H1 (cell line): ENCODE results near the gene HOXD10. TPM values are rescaled to one million over a fixed set of nuclear protein-coding genes. Genes with fewer than 3 reads are reported as not detected.

Experiments
- CTCF ChIA-PET: fragments of 300-600 bp; sonication (Branson Sonifier 250); formaldehyde crosslinking; loops from one replicate; lab custom pipeline; 2021; ENCODE audit not compliant: partially characterized antibody; lab: Charles Lee
- POLR2A ChIA-PET: fragments of 300-600 bp; sonication (Branson Sonifier 250); formaldehyde crosslinking; loops from one replicate; lab custom pipeline; 2021; ENCODE audit warnings: inconsistent platforms; ENCODE audit not compliant: partially characterized antibody; lab: Charles Lee
- DNase-seq, 2 experiments: peaks; one replicate each; pipeline versions ENCODE4 v3.0.0 to v3.0.0-alpha.2; 2010 to 2022; ENCODE audit warnings: low spot score in 2 of 2, low read depth in 1 of 2, mixed read lengths in 1 of 2
- FAIRE-seq: peaks from 2 replicates; lab custom pipeline; 2011; peaks lifted over from hg19 to GRCh38; lab: Jason Lieb, UNC
- H2AFZ ChIP-seq: 2 replicates; pipeline ENCODE4 v1.8.1; 2012; ENCODE audit warnings: low read length, inconsistent platforms
- H2AK5ac ChIP-seq: 2 replicates; pipeline ENCODE4 v1.6.1; 2013; ENCODE audit warnings: low read depth, low read length
- H2BK120ac ChIP-seq: replicated peaks from 2 replicates; pipeline ENCODE3; 2013; ENCODE audit warnings: low read depth, low read length, inconsistent platforms
- H2BK12ac ChIP-seq: 2 replicates; pipeline ENCODE4 v1.6.1; 2013; ENCODE audit warnings: low read depth, low read length
- H2BK15ac ChIP-seq: 2 replicates; pipeline ENCODE4 v1.6.1; 2013; ENCODE audit warnings: low read length
- H2BK20ac ChIP-seq: 2 replicates; pipeline ENCODE4 v1.6.1; 2013; ENCODE audit warnings: low read length
- H2BK5ac ChIP-seq: 2 replicates; pipeline ENCODE4 v1.6.1; 2013; ENCODE audit warnings: low read depth, low read length
- H3K14ac ChIP-seq: 2 replicates; pipeline ENCODE4 v1.6.1; 2013; ENCODE audit warnings: inconsistent platforms; ENCODE audit not compliant: insufficient read length
- H3K18ac ChIP-seq: 2 replicates; pipeline ENCODE4 v1.6.1; 2013; ENCODE audit warnings: low read length; ENCODE audit errors: extremely low read depth
- H3K23ac ChIP-seq: 2 replicates; pipeline ENCODE4 v1.6.1; 2013; ENCODE audit warnings: inconsistent platforms; ENCODE audit not compliant: insufficient read length
- H3K23me2 ChIP-seq: 2 replicates; pipeline ENCODE4 v1.6.1; 2013; ENCODE audit warnings: low read depth, low read length
- H3K27ac ChIP-seq: 2 replicates; pipeline ENCODE4 v1.6.1; 2011; ENCODE audit warnings: low read depth, low read length, inconsistent platforms
- H3K27me3 ChIP-seq, 4 experiments: replicated peaks in 1 of 4; 1 replicate in 1 of 4; 2 replicates in 3 of 4; pipeline versions ENCODE4 v1.6.1 to v1.8.1; 2011 to 2013; ENCODE audit warnings: low read length in 3 of 4, mild to moderate bottlenecking in 3 of 4, inconsistent platforms in 2 of 4, mixed read lengths in 2 of 4, moderate library complexity in 1 of 4; ENCODE audit not compliant: control insufficient read depth in 3 of 4, insufficient read depth in 3 of 4; ENCODE audit errors: extremely low read depth in 1 of 4
- H3K36me3 ChIP-seq, 4 experiments: 2 replicates each; pipeline versions ENCODE4 v1.6.1 to v1.8.1; 2011 to 2013; ENCODE audit warnings: mild to moderate bottlenecking in 4 of 4, low read length in 3 of 4, moderate library complexity in 2 of 4, control low read depth in 1 of 4, inconsistent platforms in 1 of 4; ENCODE audit not compliant: insufficient read depth in 4 of 4, control insufficient read depth in 2 of 4
- H3K4ac ChIP-seq: replicated peaks from 2 replicates; pipeline ENCODE3; 2013; ENCODE audit warnings: low read length, low read depth, mixed read lengths, inconsistent platforms; ENCODE audit not compliant: insufficient read length
- H3K4me1 ChIP-seq, 4 experiments: replicated peaks in 1 of 4; 1 replicate in 1 of 4; 2 replicates in 3 of 4; pipeline versions ENCODE4 v1.6.1 to v1.8.1; 2011 to 2013; ENCODE audit warnings: low read length in 3 of 4, inconsistent platforms in 2 of 4, mixed read lengths in 1 of 4; ENCODE audit not compliant: insufficient read depth in 4 of 4, control insufficient read depth in 3 of 4
- H3K4me2 ChIP-seq, 2 experiments: 2 replicates each; pipeline versions ENCODE4 v1.6.1 to v1.8.1; 2011 to 2013; ENCODE audit warnings: low read depth in 2 of 2, low read length in 2 of 2, control low read depth in 1 of 2, inconsistent platforms in 1 of 2, mild to moderate bottlenecking in 1 of 2; ENCODE audit not compliant: insufficient read depth in 1 of 2
- H3K4me3 ChIP-seq, 4 experiments: fragments of 200-600, 300-600 bp in 1 of 4; sonication (generic), shearing (Covaris generic), sonication (Bioruptor Twin) in 1 of 4; 2 replicates each; pipeline versions ENCODE4 v1.5.1 to v1.8.1; 2011 to 2016; ENCODE audit warnings: low read length in 4 of 4, low read depth in 3 of 4, control low read depth in 2 of 4, inconsistent platforms in 2 of 4, mild to moderate bottlenecking in 2 of 4, mixed read lengths in 1 of 4, moderate library complexity in 1 of 4; ENCODE audit not compliant: insufficient read depth in 2 of 4; ENCODE audit errors: extremely low read depth in 1 of 4
- H3K56ac ChIP-seq: replicated peaks from 2 replicates; pipeline ENCODE3; 2013; ENCODE audit warnings: low read depth, mild to moderate bottlenecking, mixed read lengths, low read length, inconsistent platforms; ENCODE audit not compliant: insufficient read length
- H3K79me1 ChIP-seq: 2 replicates; pipeline ENCODE4 v1.6.1; 2013; ENCODE audit warnings: low read depth, low read length, control low read depth
- H3K79me2 ChIP-seq, 2 experiments: 2 replicates each; pipeline versions ENCODE4 v1.6.1 to v1.8.1; 2012 to 2013; ENCODE audit warnings: low read length in 2 of 2, mild to moderate bottlenecking in 2 of 2, inconsistent platforms in 1 of 2; ENCODE audit not compliant: insufficient read depth in 2 of 2, control insufficient read depth in 1 of 2
- H3K9ac ChIP-seq, 4 experiments: replicated peaks in 1 of 4; 1 replicate in 1 of 4; 2 replicates in 3 of 4; pipeline versions ENCODE4 v1.6.1 to v1.8.1; 2011 to 2013; ENCODE audit warnings: low read depth in 3 of 4, low read length in 3 of 4, control low read depth in 2 of 4, mild to moderate bottlenecking in 2 of 4, moderate library complexity in 2 of 4, inconsistent platforms in 1 of 4; ENCODE audit errors: extremely low read depth in 1 of 4
- H3K9me3 ChIP-seq, 2 experiments: 2 replicates each; pipeline versions ENCODE4 v1.6.1 to v1.8.1; 2012 to 2013; ENCODE audit warnings: mild to moderate bottlenecking in 2 of 2, moderate library complexity in 2 of 2, control low read depth in 1 of 2, inconsistent platforms in 1 of 2, low read depth in 1 of 2, low read length in 1 of 2, mixed read lengths in 1 of 2; ENCODE audit not compliant: insufficient read depth in 2 of 2
- H4K20me1 ChIP-seq, 2 experiments: replicated peaks in 1 of 2; 2 replicates each; pipeline versions ENCODE3 to v1.8.1; 2011 to 2013; ENCODE audit warnings: inconsistent platforms in 2 of 2, low read length in 2 of 2, mild to moderate bottlenecking in 1 of 2; ENCODE audit not compliant: insufficient read depth in 2 of 2, control insufficient read depth in 1 of 2
- H4K5ac ChIP-seq: 2 replicates; pipeline ENCODE4 v1.6.1; 2013; ENCODE audit warnings: low read length, low read depth, mixed read lengths, inconsistent platforms; ENCODE audit not compliant: insufficient read length
- H4K8ac ChIP-seq: 2 replicates; pipeline ENCODE4 v1.8.0; 2013; ENCODE audit warnings: mild to moderate bottlenecking, moderate library complexity, low read length, inconsistent platforms; ENCODE audit not compliant: insufficient read depth; ENCODE audit errors: extremely low read depth
- H4K91ac ChIP-seq: replicated peaks from 2 replicates; pipeline ENCODE3; 2013; ENCODE audit warnings: low read length, mixed read lengths, inconsistent platforms; ENCODE audit not compliant: insufficient read length
- EZH2 ChIP-seq: fragments of 200-600 bp; sonication (generic); IDR thresholded peaks from 2 replicates; pipeline ENCODE4 v1.7.1; 2012; ENCODE audit warnings: low read depth, mild to moderate bottlenecking, moderate library complexity, low read length, inconsistent platforms; ENCODE audit not compliant: severe bottlenecking
- NANOG ChIP-seq: IDR thresholded peaks from 2 replicates; pipeline ENCODE4 v1.6.1; 2011; ENCODE audit warnings: low read length, low read depth, mild to moderate bottlenecking, inconsistent platforms; ENCODE audit not compliant: insufficient read depth, poor library complexity, severe bottlenecking
- RNF2 ChIP-seq: fragments of 200-900, 300-1000 bp; sonication (generic); IDR thresholded peaks from 2 replicates; pipeline ENCODE4 v1.7.1; 2016; ENCODE audit warnings: borderline replicate concordance, low read depth, mild to moderate bottlenecking, antibody characterized with exemption, low read length; ENCODE audit not compliant: poor library complexity, severe bottlenecking; ENCODE audit errors: missing control alignments
- SIN3A ChIP-seq, 2 experiments: IDR thresholded peaks in 1 of 2; conservative IDR thresholded peaks in 1 of 2; 2 replicates each; pipeline ENCODE4 v1.6.1; 2011 to 2012; ENCODE audit warnings: low read length in 2 of 2, improper control_type of control experiment in 1 of 2, low read depth in 1 of 2, mild to moderate bottlenecking in 1 of 2
- SUZ12 ChIP-seq: fragments of 200-600 bp; sonication (generic); IDR thresholded peaks from 2 replicates; pipeline ENCODE4 v1.6.1; 2012; ENCODE audit warnings: mild to moderate bottlenecking, inconsistent platforms, low read length, moderate library complexity, mixed read lengths
- WGBS, 2 experiments: shearing (Covaris generic) in 1 of 2; methylation state at CpG; one replicate each; pipeline versions ENCODE4 v1.1.6 to v1.1.7; 2013 to 2015; ENCODE audit warnings: low lambda C conversion rate in 2 of 2, mixed read lengths in 2 of 2, inconsistent platforms in 1 of 2, low coverage in 1 of 2, missing lambda C conversion rate in 1 of 2; ENCODE audit not compliant: insufficient replicate concordance in 2 of 2, insufficient coverage in 1 of 2, insufficient read length in 1 of 2; ENCODE audit errors: extremely low coverage in 1 of 2, missing lambda C conversion rate in 1 of 2; 5-methylcytosine and 5-hydroxymethylcytosine counted together
- polyA plus RNA-seq, 7 experiments: library from polyadenylated mRNA; depleted of rRNA in 3 of 7; stranded (reverse) in 5 of 7; unstranded in 2 of 7; fragments of >200 nt in 5 of 7; fragments of 200-250 nt in 2 of 7; gene quantifications; 1 replicate in 5 of 7; 2 replicates in 1 of 7; 4 replicates in 1 of 7; pipeline versions ENCODE4 v1.2.1 to v1.2.3, GENCODE V29; 2011 to 2013; ENCODE audit warnings: missing spikeins in 2 of 7, mixed read lengths in 2 of 7
- total RNA-seq: library from RNA; stranded (reverse); fragmentation: NEBNext Ultra II Directional; extraction: Animal tissue kit (Norgen Biotek cat#: 25700); gene quantifications from 2 replicates; pipeline ENCODE4 v1.2.1, GENCODE V29; 2021

Gene HOXD10
- total and polyA plus RNA-seq, 2 of the 8 experiments (the other 6 are each of a cell fraction or from before 2014, with no cell fraction given) = not detected

GRCh38 chr2:176138526-176138922 is 21.9 kb downstream of the HOXD10 start:
- WGBS, 2 experiments = 49% methylated on average over 14 of the region's 14 CpGs; no CpG with 5 or more reads in 1 of the 2 experiments
- H3K27ac ChIP-seq = no peak overlapping the region
- no peaks in the 10 kb centered on the region for H3K79me2 ChIP-seq
- no peak overlapping the region for H2BK5ac ChIP-seq
- no peak overlapping the region for H4K5ac ChIP-seq
- no peak overlapping the region for H3K23ac ChIP-seq
- CTCF ChIA-PET = interaction anchor here (1.0 to 10.0 kb wide), 18 partner anchors 11 to 676 kb away, joined by 3 to 119 read pairs (median 15); partner anchors contain the start of genes HOXD4 and HOXD9
- H3K9ac ChIP-seq = no peak overlapping the region
- H4K20me1 ChIP-seq = peaks cover 4 to 20% of the 10 kb centered on the region in 2 experiments
- no peak overlapping the region for H3K4me3 ChIP-seq
- H3K27me3 ChIP-seq = peaks cover 86 to 100% (median 97%) of the 10 kb centered on the region in 4 experiments
- peaks cover 0 to 10% (median 0%) of the 10 kb centered on the region in 4 experiments; a peak in 1 of 8 replicates for H3K36me3 ChIP-seq
- no peak overlapping the region for H2AFZ ChIP-seq
- no peak overlapping the region for H4K91ac ChIP-seq
- peaks cover 0 to 9% (median 4%) of the 10 kb centered on the region in 4 experiments; a peak in 5 of 7 replicates for H3K4me1 ChIP-seq
- H2BK12ac ChIP-seq = no peak overlapping the region
- no peaks in the 10 kb centered on the region for H3K79me1 ChIP-seq
- H3K4ac ChIP-seq = no peak overlapping the region
- FAIRE-seq (no peak), DNase-seq (peak in 1 of 2 experiments; percentile 38)
- TF ChIP-seq SUZ12 (0 out of 2 replicates have a peak, but pooled peaks have one; percentile 45), RNF2 (peak; percentile 96), NANOG (no peak), EZH2 (no peak), SIN3A (conservative IDR thresholded peaks at IDR 0.05 in 1 of 2, IDR thresholded peaks at IDR 0.05 in 1 of 2; ENCODE audit: low read depth in 1 of 2, low read length in 2 of 2) (no peak)
- POLR2A ChIA-PET = no interaction called here
- no peak overlapping the region for H3K4me2 ChIP-seq
- H3K56ac ChIP-seq = no peak overlapping the region
- H2BK15ac ChIP-seq = no peak overlapping the region
- no peak overlapping the region for H2AK5ac ChIP-seq
- H2BK20ac ChIP-seq = no peak overlapping the region
- peaks cover 3% of the 10 kb centered on the region; the same call in 1 of the 2 replicates for H3K23me2 ChIP-seq
- peak overlapping the region; percentile 40; the same call in 1 of the 2 replicates for H4K8ac ChIP-seq
- H3K18ac ChIP-seq = no peak overlapping the region
- no peak overlapping the region for H3K14ac ChIP-seq
- H2BK120ac ChIP-seq = no peak overlapping the region
- no peaks in the 10 kb centered on the region for H3K9me3 ChIP-seq
